IMR-90 (cell line): ENCODE results near the gene HCN4. TPM values are rescaled to one million over a fixed set of nuclear protein-coding genes. Genes with fewer than 3 reads are reported as not detected.
A peak's percentile ranks its signal among the peaks of the same experiment; 100 is the strongest.

Source experiments
- ATAC-seq: fragments of 200-7000 bp; cut with Tn5 transposase; 2 replicates; pipeline ENCODE4 v1.9.1; 2020; ENCODE audit warnings: low read depth, mild to moderate bottlenecking, moderate library complexity
- BruUV-seq: library from RNA; stranded (reverse); fragments of 400-500 nt; replicated peaks from 2 replicates; lab custom pipeline; 2021; lab: Mats Ljungman, UMichigan
- CTCF ChIA-PET: fragments of 300-600 bp; formaldehyde crosslinking; extraction: SDS; loops from one replicate; lab custom pipeline; 2021; ENCODE audit warnings: antibody characterized with exemption; lab: Yijun Ruan, JAX
- POLR2A ChIA-PET: fragments of 300-600 bp; sonication (Branson Sonifier 250); formaldehyde crosslinking; loops from one replicate; lab custom pipeline; 2022; ENCODE audit warnings: antibody characterized with exemption; ENCODE audit not compliant: unreplicated experiment; lab: Charles Lee
- DNase-seq: peaks from one replicate; pipeline ENCODE4 v3.0.0; 2013
- H2AFZ ChIP-seq: replicated peaks from 2 replicates; pipeline ENCODE3; 2013; ENCODE audit warnings: low read length, mild to moderate bottlenecking; ENCODE audit not compliant: poor library complexity
- H2AK5ac ChIP-seq: 2 replicates; pipeline ENCODE4 v1.6.1; 2013; ENCODE audit warnings: low read depth, low read length, inconsistent platforms
- H2AK9ac ChIP-seq: replicated peaks from 2 replicates; pipeline ENCODE3; 2013; ENCODE audit warnings: mild to moderate bottlenecking, low read depth, low read length, moderate library complexity; ENCODE audit not compliant: poor library complexity
- H2BK120ac ChIP-seq: 2 replicates; pipeline ENCODE4 v1.6.1; 2013; ENCODE audit warnings: low read depth, low read length, inconsistent platforms
- H2BK15ac ChIP-seq: 3 replicates; pipeline ENCODE4 v1.6.1; 2013; ENCODE audit warnings: low read depth, low read length, inconsistent platforms
- H2BK20ac ChIP-seq: 2 replicates; pipeline ENCODE4 v1.6.1; 2013; ENCODE audit warnings: low read depth, mild to moderate bottlenecking, inconsistent platforms, low read length, moderate library complexity
- H2BK5ac ChIP-seq: 2 replicates; pipeline ENCODE4 v1.6.1; 2013; ENCODE audit warnings: mild to moderate bottlenecking, low read depth, low read length, inconsistent platforms; ENCODE audit not compliant: poor library complexity, severe bottlenecking
- H3K14ac ChIP-seq: replicated peaks from 2 replicates; pipeline ENCODE4 v1.6.1; 2013; ENCODE audit warnings: low read depth, low read length, inconsistent platforms
- H3K18ac ChIP-seq: 2 replicates; pipeline ENCODE4 v1.6.1; 2013; ENCODE audit warnings: low read depth, low read length, control low read depth
- H3K23ac ChIP-seq: 2 replicates; pipeline ENCODE4 v1.6.1; 2013; ENCODE audit warnings: low read depth, low read length, inconsistent platforms
- H3K27ac ChIP-seq: 2 replicates; pipeline ENCODE4 v1.5.1; 2013; ENCODE audit warnings: mild to moderate bottlenecking, control low read depth, low read length; ENCODE audit not compliant: insufficient read depth
- H3K27me3 ChIP-seq: 2 replicates; pipeline ENCODE4 v1.6.1; 2013; ENCODE audit warnings: low read length; ENCODE audit not compliant: control insufficient read depth, insufficient read depth
- H3K36me3 ChIP-seq: 2 replicates; pipeline ENCODE4 v1.6.1; 2013; ENCODE audit warnings: low read length, mixed read lengths; ENCODE audit not compliant: control insufficient read depth, insufficient read depth
- H3K4ac ChIP-seq: 2 replicates; pipeline ENCODE4 v1.6.1; 2013; ENCODE audit warnings: low read depth, low read length, inconsistent platforms
- H3K4me1 ChIP-seq: 2 replicates; pipeline ENCODE4 v1.6.1; 2013; ENCODE audit warnings: low read length, mixed read lengths; ENCODE audit not compliant: control insufficient read depth, insufficient read depth
- H3K4me2 ChIP-seq: 2 replicates; pipeline ENCODE4 v1.6.1; 2013; ENCODE audit warnings: low read depth, mild to moderate bottlenecking, control low read depth, low read length, moderate library complexity
- H3K4me3 ChIP-seq: 2 replicates; pipeline ENCODE4 v1.5.1; 2013; ENCODE audit warnings: low read depth, mild to moderate bottlenecking, control low read depth, low read length, moderate library complexity; ENCODE audit not compliant: insufficient read depth
- H3K56ac ChIP-seq: 2 replicates; pipeline ENCODE4 v1.6.1; 2013; ENCODE audit warnings: low read length, inconsistent platforms; ENCODE audit not compliant: insufficient read depth; ENCODE audit errors: extremely low read depth
- H3K79me1 ChIP-seq, 2 experiments: 2 replicates each; pipeline ENCODE4 v1.6.1; 2013; ENCODE audit warnings: low read length in 2 of 2, inconsistent platforms in 1 of 2, low read depth in 1 of 2
- H3K9ac ChIP-seq: 2 replicates; pipeline ENCODE4 v1.6.1; 2013; ENCODE audit warnings: low read depth, low read length, control low read depth
- H3K9me1 ChIP-seq: 2 replicates; pipeline ENCODE4 v1.6.1; 2013; ENCODE audit warnings: low read length, inconsistent platforms; ENCODE audit not compliant: insufficient read depth
- H3K9me3 ChIP-seq: 2 replicates; pipeline ENCODE4 v1.6.1; 2013; ENCODE audit warnings: low read length; ENCODE audit not compliant: control insufficient read depth, insufficient read depth
- H4K20me1 ChIP-seq: 2 replicates; pipeline ENCODE4 v1.6.1; 2013; ENCODE audit warnings: low read length, inconsistent platforms; ENCODE audit not compliant: insufficient read depth
- H4K5ac ChIP-seq: 2 replicates; pipeline ENCODE4 v1.6.1; 2013; ENCODE audit warnings: mild to moderate bottlenecking, low read depth, low read length, control low read depth
- H4K8ac ChIP-seq, 2 experiments: 2 replicates each; pipeline ENCODE4 v1.6.1; 2013; ENCODE audit warnings: low read depth in 2 of 2, low read length in 2 of 2, control low read depth in 1 of 2, inconsistent platforms in 1 of 2
- H4K91ac ChIP-seq: 2 replicates; pipeline ENCODE4 v1.6.1; 2013; ENCODE audit warnings: low read depth, low read length, inconsistent platforms; ENCODE audit not compliant: insufficient read depth
- BHLHE40 ChIP-seq: fragments of 150-350 bp; IDR thresholded peaks from 2 replicates; pipeline ENCODE4 v1.6.1; 2016; ENCODE audit warnings: mild to moderate bottlenecking, low read depth, low read length
- CEBPB ChIP-seq: IDR thresholded peaks from 2 replicates; pipeline ENCODE4 v1.6.1; 2012; ENCODE audit warnings: low read depth, low read length, improper control_type of control experiment
- CHD1 ChIP-seq: IDR thresholded peaks from 2 replicates; pipeline ENCODE4 v1.6.1; 2012; ENCODE audit warnings: low read depth, low read length, improper control_type of control experiment
- CTCF ChIP-seq: conservative IDR thresholded peaks from 2 replicates; pipeline ENCODE4 v1.5.1; 2012; ENCODE audit warnings: mild to moderate bottlenecking, low read depth, low read length, improper control_type of control experiment
- ELK1 ChIP-seq: fragments of 150-350 bp; IDR thresholded peaks from 2 replicates; pipeline ENCODE4 v1.6.1; 2016; ENCODE audit warnings: low read depth, mild to moderate bottlenecking, low read length, moderate library complexity, borderline replicate concordance
- FOS ChIP-seq: fragments of 150-350 bp; IDR thresholded peaks from 2 replicates; pipeline ENCODE4 v1.6.1; 2016; ENCODE audit warnings: low read depth, low read length
- MAFK ChIP-seq: IDR thresholded peaks from 2 replicates; pipeline ENCODE4 v1.6.1; 2012; ENCODE audit warnings: low read depth, low read length, improper control_type of control experiment
- MAZ ChIP-seq: IDR thresholded peaks from 2 replicates; pipeline ENCODE4 v1.6.1; 2012; ENCODE audit warnings: low read depth, mild to moderate bottlenecking, low read length, improper control_type of control experiment, moderate library complexity, borderline replicate concordance
- MXI1 ChIP-seq: IDR thresholded peaks from 2 replicates; pipeline ENCODE4 v1.6.1; 2012; ENCODE audit warnings: low read depth, mild to moderate bottlenecking, low read length, moderate library complexity, borderline replicate concordance
- NFE2L2 ChIP-seq: fragments of 150-350 bp; IDR thresholded peaks from 2 replicates; pipeline ENCODE4 v1.6.1; 2016; ENCODE audit warnings: low read depth, mild to moderate bottlenecking, low read length
- POLR2A ChIP-seq: IDR thresholded peaks from 2 replicates; pipeline ENCODE4 v1.6.1; 2012; ENCODE audit warnings: mild to moderate bottlenecking, low read depth, low read length
- RAD21 ChIP-seq: IDR thresholded peaks from 2 replicates; pipeline ENCODE4 v1.6.1; 2012; ENCODE audit warnings: low read length, improper control_type of control experiment
- RCOR1 ChIP-seq: IDR thresholded peaks from 2 replicates; pipeline ENCODE4 v1.6.1; 2012; ENCODE audit warnings: mild to moderate bottlenecking, low read length, improper control_type of control experiment; ENCODE audit not compliant: insufficient replicate concordance
- RFX5 ChIP-seq: IDR thresholded peaks from 2 replicates; pipeline ENCODE4 v1.8.0; 2012; ENCODE audit warnings: low read depth, mild to moderate bottlenecking, low read length, moderate library complexity
- SMC3 ChIP-seq: fragments of 150-350 bp; IDR thresholded peaks from 2 replicates; pipeline ENCODE4 v1.6.1; 2016; ENCODE audit warnings: low read depth, mild to moderate bottlenecking, antibody characterized with exemption, low read length, moderate library complexity
- WGBS, 2 experiments: methylation state at CpG; one replicate each; pipeline versions ENCODE4 v1.1.5 to v1.1.7; 2013; ENCODE audit warnings: missing lambda C conversion rate in 2 of 2; ENCODE audit not compliant: insufficient read length in 1 of 2; ENCODE audit errors: extremely low coverage in 2 of 2; 5-methylcytosine and 5-hydroxymethylcytosine counted together
- dilution Hi-C: fragments of 300-500 bp; cut with HindIII; formaldehyde crosslinking; loops from one replicate; pipeline ENCODE4 v1.14.3; 2018; ENCODE audit warnings: low sequenced_read_pairs; ENCODE audit not compliant: unreplicated experiment
- in situ Hi-C: fragments of 300-500 bp; cut with MboI; formaldehyde crosslinking; loops from 3 replicates; pipeline ENCODE4 v1.14.3; 2019; ENCODE audit warnings: low sequenced_read_pairs, inconsistent platforms, mixed read lengths
- intact Hi-C: fragments of 100-400 bp; cut with micrococcal nuclease; formaldehyde crosslinking; loops from 2 replicates; pipeline ENCODE4 v1.10.0; 2022
- polyA plus RNA-seq, 3 experiments: library from polyadenylated mRNA; depleted of rRNA; stranded (reverse); fragments of >200 nt; gene quantifications; 2 replicates each; pipeline ENCODE4 v1.2.3, GENCODE V29; 2012; ENCODE audit warnings: low replicate concordance in 1 of 3
- total RNA-seq: library from RNA; depleted of rRNA; stranded (reverse); fragments of >200 nt; gene quantifications from 2 replicates; pipeline ENCODE4 v1.2.3, GENCODE V29; 2012
- TF ChIP-seq, protein P1 (sequence below): fragments of 150-350 bp; IDR thresholded peaks from 2 replicates; pipeline ENCODE4 v1.6.1; 2017; ENCODE audit warnings: mild to moderate bottlenecking, antibody characterized with exemption, low read length, low read depth

Gene HCN4
- total and polyA plus RNA-seq, 2 of the 4 experiments (the other 2 are of a cell fraction) = not detected

- H3K18ac ChIP-seq = no peak overlapping the region
- TF ChIP-seq RAD21 = no peak
- no peak for TF ChIP-seq MXI1
- TF ChIP-seq RFX5 = no peak
- TF ChIP-seq, protein P1, sequence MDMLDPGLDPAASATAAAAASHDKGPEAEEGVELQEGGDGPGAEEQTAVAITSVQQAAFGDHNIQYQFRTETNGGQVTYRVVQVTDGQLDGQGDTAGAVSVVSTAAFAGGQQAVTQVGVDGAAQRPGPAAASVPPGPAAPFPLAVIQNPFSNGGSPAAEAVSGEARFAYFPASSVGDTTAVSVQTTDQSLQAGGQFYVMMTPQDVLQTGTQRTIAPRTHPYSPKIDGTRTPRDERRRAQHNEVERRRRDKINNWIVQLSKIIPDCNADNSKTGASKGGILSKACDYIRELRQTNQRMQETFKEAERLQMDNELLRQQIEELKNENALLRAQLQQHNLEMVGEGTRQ = no peak
- TF ChIP-seq BHLHE40 = no peak
- no peak for TF ChIP-seq RCOR1
- no peak for TF ChIP-seq POLR2A
- no peak for TF ChIP-seq CEBPB
- no peak for TF ChIP-seq MAFK
- TF ChIP-seq SMC3 = no peak
- no peak for TF ChIP-seq FOS
- TF ChIP-seq CTCF = no peak
- no peak for TF ChIP-seq NFE2L2
- no peak for TF ChIP-seq CHD1
- no peak for TF ChIP-seq MAZ
- no peak for TF ChIP-seq ELK1
- POLR2A ChIA-PET = no interaction called here
- no peak overlapping the region for H3K9ac ChIP-seq
- H3K4me3 ChIP-seq = no peak overlapping the region
- H3K36me3 ChIP-seq = no peaks in the 10 kb centered on the region
- H2BK5ac ChIP-seq = no peak overlapping the region
- H2AK5ac ChIP-seq = peak overlapping the region; percentile 57; the same call in 1 of the 2 replicates
- H2BK20ac ChIP-seq = no peak overlapping the region
- no peak overlapping the region for H3K23ac ChIP-seq
- no peak overlapping the region for H3K56ac ChIP-seq
- CTCF ChIA-PET = no interaction called here
- intact Hi-C loops (no loop called here), in situ Hi-C loops (no loop called here), dilution Hi-C loops (no loop called here)
- no peak overlapping the region for H3K4me2 ChIP-seq
- H3K79me1 ChIP-seq = no peaks in the 10 kb centered on the region
- no peak overlapping the region for H4K91ac ChIP-seq
- H2BK120ac ChIP-seq = peak overlapping the region; percentile 33; the same call in 1 of the 2 replicates
- no peak overlapping the region for H2BK15ac ChIP-seq
- H4K20me1 ChIP-seq = no peaks in the 10 kb centered on the region
- H4K5ac ChIP-seq = no peak overlapping the region
- no CpG with 5 or more reads among the region's 7 CpGs for WGBS, 2 experiments
- H3K4ac ChIP-seq = no peak overlapping the region; the same call in 1 of the 2 replicates
- peak overlapping the region; percentile 18 for H2AFZ ChIP-seq
- peaks cover 3% of the 10 kb centered on the region; the same call in 1 of the 2 replicates for H3K4me1 ChIP-seq
- BruUV-seq = no TSS peak
- DNase-seq (peak; percentile 68), ATAC-seq (peak; percentile 72)
- H2AK9ac ChIP-seq = no peak overlapping the region
- 0 out of 2 replicates have a peak, but pooled peaks cover 4% of the 10 kb centered on the region for H3K9me1 ChIP-seq
- no peak overlapping the region for H4K8ac ChIP-seq
- H3K27ac ChIP-seq = no peak overlapping the region
- H3K27me3 ChIP-seq = peaks cover 17% of the 10 kb centered on the region
- H3K14ac ChIP-seq = no peak overlapping the region
- no peaks in the 10 kb centered on the region for H3K9me3 ChIP-seq
Measured at GRCh38 chr15:73388256-73388781, 19.6 kb upstream of the HCN4 start.
